ENCODE results near the gene GAB1. TPM values are rescaled to one million over a fixed set of nuclear protein-coding genes. Genes with fewer than 3 reads are reported as not detected.

Gene GAB1
- total RNA-seq, 3 donors from 2014 or later = 24.8 to 67.5 (median 38.7) TPM

- Histone ChIP-seq H3K4me3 (no peak overlapping the region), H3K27ac (no peak overlapping the region), H3K27me3 (no peaks in the 10 kb centered on the region), H3K36me3 (no peaks in the 10 kb centered on the region), H3K4me1 (peaks cover 10 to 19% of the 10 kb centered on the region in 2 donors), H3K9me3 (no peaks in the 10 kb centered on the region)
- no peak for DNase-seq (ENCODE audit: low spot score in 2 of 2)
- intact Hi-C loops (cut with DNase I; ENCODE audit: low total_unique reads) = no loop called here
- TF ChIP-seq, protein P1, sequence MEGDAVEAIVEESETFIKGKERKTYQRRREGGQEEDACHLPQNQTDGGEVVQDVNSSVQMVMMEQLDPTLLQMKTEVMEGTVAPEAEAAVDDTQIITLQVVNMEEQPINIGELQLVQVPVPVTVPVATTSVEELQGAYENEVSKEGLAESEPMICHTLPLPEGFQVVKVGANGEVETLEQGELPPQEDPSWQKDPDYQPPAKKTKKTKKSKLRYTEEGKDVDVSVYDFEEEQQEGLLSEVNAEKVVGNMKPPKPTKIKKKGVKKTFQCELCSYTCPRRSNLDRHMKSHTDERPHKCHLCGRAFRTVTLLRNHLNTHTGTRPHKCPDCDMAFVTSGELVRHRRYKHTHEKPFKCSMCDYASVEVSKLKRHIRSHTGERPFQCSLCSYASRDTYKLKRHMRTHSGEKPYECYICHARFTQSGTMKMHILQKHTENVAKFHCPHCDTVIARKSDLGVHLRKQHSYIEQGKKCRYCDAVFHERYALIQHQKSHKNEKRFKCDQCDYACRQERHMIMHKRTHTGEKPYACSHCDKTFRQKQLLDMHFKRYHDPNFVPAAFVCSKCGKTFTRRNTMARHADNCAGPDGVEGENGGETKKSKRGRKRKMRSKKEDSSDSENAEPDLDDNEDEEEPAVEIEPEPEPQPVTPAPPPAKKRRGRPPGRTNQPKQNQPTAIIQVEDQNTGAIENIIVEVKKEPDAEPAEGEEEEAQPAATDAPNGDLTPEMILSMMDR (IDR thresholded peaks at IDR 0.05) = no peak
- TF ChIP-seq POLR2A (IDR thresholded peaks at IDR 0.05) (no peak), POLR2AphosphoS5 (IDR thresholded peaks at IDR 0.05) (no peak)
These were observed 17.1 kb downstream of the GAB1 start for GRCh38 chr4:143353797-143354196.

DNA sequence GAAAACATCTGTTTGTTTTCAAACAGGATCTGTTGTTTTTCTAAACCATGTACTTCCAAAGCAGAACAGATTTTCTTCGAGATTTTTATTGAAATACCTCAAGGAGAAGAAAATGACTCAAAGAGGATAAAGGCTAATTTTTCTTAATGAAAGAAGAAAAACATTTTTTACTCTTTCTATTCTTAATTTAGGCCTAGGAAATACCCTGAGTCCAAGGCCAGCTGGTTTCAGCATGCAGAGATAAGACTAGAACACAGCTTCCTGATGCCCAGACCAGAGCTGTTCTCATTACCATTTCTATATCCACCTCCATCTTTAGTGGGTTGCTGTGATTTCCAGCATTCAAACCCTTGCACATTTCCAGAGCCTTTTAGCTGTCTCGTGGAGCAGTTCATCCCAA is 18.3 kb downstream of the GAB1 start:
- Histone ChIP-seq H3K36me3 (no peaks in the 10 kb centered on the region), H3K27me3 (no peaks in the 10 kb centered on the region), H3K9me3 (no peaks in the 10 kb centered on the region), H3K4me1 (peaks cover 10 to 28% of the 10 kb centered on the region in 2 donors), H3K27ac (peak overlapping the region; percentile 29 to 70), H3K4me3 (no peak overlapping the region)
- TF ChIP-seq POLR2A (IDR thresholded peaks at IDR 0.05) (no peak), POLR2AphosphoS5 (IDR thresholded peaks at IDR 0.05) (no peak)
- TF ChIP-seq, protein P1 (IDR thresholded peaks at IDR 0.05) = no peak
- intact Hi-C loops (cut with DNase I; ENCODE audit: low total_unique reads) = no loop called here
- no peak for DNase-seq (ENCODE audit: low spot score in 2 of 2)

DNA sequence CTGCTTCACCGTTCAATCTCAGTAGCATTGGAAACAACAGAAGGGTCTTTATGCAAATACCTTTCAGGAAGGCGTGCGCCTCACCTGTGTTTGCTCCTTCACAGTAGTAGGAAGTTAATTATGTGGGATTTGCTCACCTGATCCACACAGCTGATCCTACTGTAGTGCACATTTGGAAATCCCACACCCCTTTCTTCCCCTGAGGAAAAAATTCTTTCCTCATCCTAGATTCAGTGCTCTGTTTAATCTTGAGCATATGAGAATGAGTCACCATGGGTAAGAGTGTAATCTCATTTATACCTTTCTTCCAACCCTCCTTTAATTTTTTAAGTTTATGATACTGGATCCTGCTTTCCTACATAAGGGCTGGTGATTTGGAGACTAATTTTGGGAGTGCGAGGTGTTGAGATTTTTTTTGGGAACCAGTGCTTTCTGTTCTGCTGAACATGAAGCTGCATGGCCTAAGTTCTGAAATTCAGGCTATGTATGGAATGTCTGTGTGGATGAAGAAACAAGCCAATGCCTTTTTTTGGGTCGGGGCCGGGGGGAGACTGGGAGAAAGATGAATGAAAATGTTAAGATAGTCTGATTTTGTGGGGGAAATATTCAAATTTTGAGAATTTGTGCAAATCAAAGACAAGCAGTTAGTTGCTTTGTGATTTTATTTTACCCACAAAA is 19.0 kb downstream of the GAB1 start:
- H3K4me3 ChIP-seq = no peak overlapping the region
- peaks cover 10 to 28% of the 10 kb centered on the region in 2 donors for H3K4me1 ChIP-seq
- H3K36me3 ChIP-seq = no peaks in the 10 kb centered on the region
- TF ChIP-seq POLR2AphosphoS5 (IDR thresholded peaks at IDR 0.05) = no peak
- TF ChIP-seq, protein P1 (IDR thresholded peaks at IDR 0.05) = no peak
- no peak for TF ChIP-seq POLR2A (IDR thresholded peaks at IDR 0.05)
- H3K27me3 ChIP-seq = no peaks in the 10 kb centered on the region
- no peak for DNase-seq (ENCODE audit: low spot score in 2 of 2)
- no peaks in the 10 kb centered on the region for H3K9me3 ChIP-seq
- H3K27ac ChIP-seq = peak overlapping the region; percentile 29 to 70
- intact Hi-C loops (cut with DNase I; ENCODE audit: low total_unique reads) = no loop called here

- peak overlapping the region; percentile 70 to 85 for H3K27ac ChIP-seq
- no peaks in the 10 kb centered on the region for H3K36me3 ChIP-seq
- H3K27me3 ChIP-seq = no peaks in the 10 kb centered on the region
- TF ChIP-seq, protein P1 (IDR thresholded peaks at IDR 0.05) = no peak
- TF ChIP-seq POLR2AphosphoS5 (IDR thresholded peaks at IDR 0.05) (no peak), POLR2A (IDR thresholded peaks at IDR 0.05) (no peak)
- no peak for DNase-seq (ENCODE audit: low spot score in 2 of 2)
- intact Hi-C loops (cut with DNase I; ENCODE audit: low total_unique reads) = no loop called here
- no peaks in the 10 kb centered on the region for H3K9me3 ChIP-seq
- H3K4me1 ChIP-seq = peaks cover 10 to 31% of the 10 kb centered on the region in 2 donors
- H3K4me3 ChIP-seq = no peak overlapping the region
These were observed 19.8 kb downstream of the GAB1 start for GRCh38 chr4:143356493-143356892.

- no peak overlapping the region for H3K4me3 ChIP-seq
- no peaks in the 10 kb centered on the region for H3K27me3 ChIP-seq
- no peak for TF ChIP-seq POLR2A (IDR thresholded peaks at IDR 0.05)
- TF ChIP-seq, protein P1 (IDR thresholded peaks at IDR 0.05) = no peak
- TF ChIP-seq POLR2AphosphoS5 (IDR thresholded peaks at IDR 0.05) = no peak
- peak overlapping the region; percentile 70 to 85 for H3K27ac ChIP-seq
- peaks cover 3 to 25% of the 10 kb centered on the region in 2 donors for H3K4me1 ChIP-seq
- no peaks in the 10 kb centered on the region for H3K36me3 ChIP-seq
- DNase-seq (ENCODE audit: low spot score in 2 of 2) = no peak
- H3K9me3 ChIP-seq = no peaks in the 10 kb centered on the region
- intact Hi-C loops (cut with DNase I; ENCODE audit: low total_unique reads) = no loop called here
These were observed 20.6 kb downstream of the GAB1 start for GRCh38 chr4:143357161-143357845.
